Retinal pigment epithelial cell (primary cell): Measurements from ENCODE around the gene ATXN7L1.

ENCODE experiments used
- DNase-seq: peaks from one replicate; pipeline ENCODE4 v3.0.0-alpha.2; 2010; ENCODE audit warnings: low read depth
- H3K4me3 ChIP-seq: 2 replicates; pipeline ENCODE4 v1.5.1; 2011; ENCODE audit warnings: mild to moderate bottlenecking, low read length, control low read depth, moderate library complexity
- CTCF ChIP-seq: conservative IDR thresholded peaks from 2 replicates; pipeline ENCODE4 v1.5.1; 2011; ENCODE audit warnings: low read depth, low read length, control low read depth, inconsistent platforms

The ATXN7L1 gene

DNA sequence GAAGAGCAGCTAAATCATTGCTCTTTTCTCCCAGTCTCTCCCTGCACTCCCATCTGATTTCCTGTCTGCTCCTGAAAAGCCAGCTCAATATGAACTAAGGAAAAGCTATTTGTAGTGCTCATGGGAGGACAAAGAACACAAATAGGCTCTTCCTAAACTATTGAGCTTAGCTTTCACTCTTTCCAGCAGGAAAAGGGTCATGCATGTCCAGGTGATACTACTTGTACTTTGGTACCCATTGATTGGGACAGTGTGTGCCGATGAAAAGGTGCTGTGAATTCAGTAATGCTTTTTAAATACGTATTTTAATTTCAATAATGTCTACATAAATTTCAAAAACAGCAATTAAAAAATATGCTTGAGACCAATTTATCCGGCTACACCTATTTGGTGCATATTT, 37.5 kb upstream of the ATXN7L1 start:
- no peak for TF ChIP-seq CTCF
- no peak overlapping the region for H3K4me3 ChIP-seq
- DNase-seq, result no peak

GRCh38 chr7:105911961-105912575, 35.7 kb upstream of the ATXN7L1 start:
- H3K4me3 ChIP-seq, result no peak overlapping the region
- TF ChIP-seq CTCF, result no peak
- no peak for DNase-seq

DNA sequence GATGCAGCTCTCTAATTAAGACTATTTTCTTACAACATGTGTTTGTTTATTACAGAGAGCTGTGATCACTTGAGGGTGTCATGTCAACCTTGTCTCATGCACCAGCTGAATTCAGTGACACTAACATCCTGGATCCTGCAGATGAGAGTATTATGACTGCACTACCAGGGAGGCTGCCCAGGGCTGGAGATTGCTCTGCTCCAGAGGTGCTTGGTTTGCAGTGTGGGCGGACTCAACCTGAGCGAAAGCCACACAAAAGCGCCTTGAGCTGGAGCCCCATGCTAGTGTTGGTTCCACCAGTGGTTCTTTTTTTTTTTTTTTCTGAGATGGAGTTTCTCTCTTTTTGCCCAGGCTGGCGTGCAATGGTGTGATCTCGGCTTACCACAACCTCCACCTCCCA, 33.8 kb upstream of the ATXN7L1 start:
- H3K4me3 ChIP-seq, result no peak overlapping the region
- TF ChIP-seq CTCF, result no peak
- DNase-seq, result no peak

- no peak for TF ChIP-seq CTCF
- DNase-seq, result no peak
- H3K4me3 ChIP-seq, result no peak overlapping the region
Measured at GRCh38 chr7:105909742-105910141, 33.3 kb upstream of the ATXN7L1 start.

DNA sequence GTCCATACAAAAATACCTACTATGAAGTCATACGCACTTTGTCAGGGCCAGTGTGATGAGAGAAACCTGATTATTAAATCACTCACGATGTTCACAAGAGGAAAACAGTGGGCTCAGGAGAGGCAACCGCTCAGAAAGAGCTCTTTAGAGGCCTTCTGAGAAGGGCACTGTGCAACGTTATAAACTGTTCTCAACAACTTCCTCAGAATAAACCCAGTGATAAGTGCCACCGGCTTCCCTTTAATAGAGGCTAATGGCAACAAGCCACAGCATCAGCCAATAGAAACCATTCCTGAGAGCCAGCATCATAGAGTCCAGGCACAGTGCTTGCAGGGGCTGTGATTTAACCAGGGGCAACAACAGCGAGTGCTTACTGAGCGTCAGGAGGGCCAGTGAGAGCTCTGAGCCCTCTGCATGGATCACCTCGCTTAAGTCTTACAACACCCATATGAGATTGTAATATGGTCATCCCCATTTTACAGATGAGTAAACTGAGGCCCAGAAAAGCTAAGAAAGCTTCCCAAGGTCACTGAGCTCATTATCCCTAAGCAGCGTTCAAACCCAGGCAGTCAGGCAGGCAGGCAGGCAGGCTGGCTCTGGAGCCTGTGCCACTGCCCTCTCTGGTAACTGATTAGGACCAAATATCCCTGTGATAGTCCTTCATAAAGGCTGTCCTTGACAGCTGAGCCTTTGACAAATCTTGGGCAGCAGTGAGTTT, 30.9 kb upstream of the ATXN7L1 start:
- H3K4me3 ChIP-seq, result no peak overlapping the region
- no peak for TF ChIP-seq CTCF
- DNase-seq, result no peak

- no peak for TF ChIP-seq CTCF
- DNase-seq, result no peak
- no peak overlapping the region for H3K4me3 ChIP-seq
Measured at GRCh38 chr7:105906695-105907094, 30.3 kb upstream of the ATXN7L1 start.

DNA sequence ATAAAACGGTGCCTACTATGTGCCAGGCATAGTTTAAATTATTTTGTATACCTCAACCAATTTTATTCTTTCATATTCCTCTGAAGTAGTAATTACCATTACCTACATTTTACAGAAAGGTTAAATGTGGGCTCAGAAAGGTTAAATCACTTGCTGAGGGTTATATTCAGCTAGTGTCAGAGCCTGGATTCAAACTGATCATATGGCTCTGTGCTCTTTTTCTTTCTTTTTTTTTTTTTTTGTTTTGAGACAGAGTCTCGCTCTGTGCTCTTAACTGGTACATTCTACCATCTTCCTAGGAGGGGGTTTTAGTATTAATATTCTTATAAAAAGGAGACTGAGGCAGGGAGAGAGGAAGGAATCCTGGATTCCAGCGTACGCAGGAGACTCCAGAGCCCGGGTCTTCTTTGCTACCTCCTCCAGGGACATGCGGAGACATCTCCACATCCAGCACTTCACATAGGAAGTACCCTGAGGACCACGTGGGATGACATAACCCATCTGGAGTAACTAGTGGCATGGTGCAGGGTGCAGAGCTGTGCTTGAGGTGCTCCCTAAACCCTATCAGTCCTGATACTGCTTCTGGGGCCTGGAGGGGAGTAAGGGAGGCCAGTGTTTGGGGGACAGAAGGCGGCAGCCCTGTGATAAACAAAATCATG, 29.6 kb upstream of the ATXN7L1 start:
- TF ChIP-seq CTCF, result no peak
- no peak overlapping the region for H3K4me3 ChIP-seq
- DNase-seq, result no peak
